Activated CD4-positive, CD25-positive, alpha-beta regulatory T cell treated with anti-CD3 and anti-CD28 coated beads, Interleukin-2, amount 50 U/mL, for 16 hours (primary cell): ENCODE data around the gene MAML1.

Experiments
- DNase-seq: peaks from one replicate; pipeline ENCODE4 v3.0.0-alpha.2; 2020; ENCODE audit warnings: low read depth, low spot score

Gene MAML1

DNA sequence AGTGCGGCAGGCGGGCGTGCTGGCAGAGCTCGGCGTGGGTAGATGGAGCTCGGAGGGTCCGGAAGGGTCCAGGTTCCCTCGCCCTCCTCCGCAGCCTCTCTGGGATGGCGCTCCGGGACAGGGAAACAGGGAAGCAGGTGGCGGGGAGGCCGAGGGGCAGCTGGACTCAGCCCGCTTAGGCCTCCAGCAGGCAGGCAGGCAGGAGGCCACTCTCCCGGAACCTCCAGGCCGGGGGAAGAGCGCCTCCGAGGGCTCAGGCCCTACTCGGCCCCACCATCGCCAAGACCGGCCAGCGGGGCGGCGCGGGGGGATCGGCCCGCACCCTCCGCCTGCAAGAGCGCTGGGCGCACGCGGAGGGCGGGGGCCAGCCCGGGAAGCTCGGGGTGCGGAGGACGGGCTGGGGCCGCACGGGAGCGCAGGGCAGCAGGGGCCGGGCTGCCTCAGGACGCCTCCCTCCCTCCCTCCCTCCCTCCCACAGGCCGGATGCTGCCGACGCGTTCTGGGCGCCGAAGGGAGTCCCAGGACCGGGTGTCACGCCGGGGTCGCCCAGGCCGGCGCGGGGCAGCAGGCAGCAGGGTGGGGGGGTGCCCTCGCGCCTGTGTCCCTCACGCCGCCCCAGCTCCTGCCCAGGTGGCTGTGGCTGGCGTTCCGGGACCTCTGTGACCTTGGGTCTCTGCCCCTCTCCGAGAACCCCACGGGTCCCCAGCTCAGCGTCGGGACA, 73.1 kb downstream of the MAML1 start:
- DNase-seq, result no peak

DNA sequence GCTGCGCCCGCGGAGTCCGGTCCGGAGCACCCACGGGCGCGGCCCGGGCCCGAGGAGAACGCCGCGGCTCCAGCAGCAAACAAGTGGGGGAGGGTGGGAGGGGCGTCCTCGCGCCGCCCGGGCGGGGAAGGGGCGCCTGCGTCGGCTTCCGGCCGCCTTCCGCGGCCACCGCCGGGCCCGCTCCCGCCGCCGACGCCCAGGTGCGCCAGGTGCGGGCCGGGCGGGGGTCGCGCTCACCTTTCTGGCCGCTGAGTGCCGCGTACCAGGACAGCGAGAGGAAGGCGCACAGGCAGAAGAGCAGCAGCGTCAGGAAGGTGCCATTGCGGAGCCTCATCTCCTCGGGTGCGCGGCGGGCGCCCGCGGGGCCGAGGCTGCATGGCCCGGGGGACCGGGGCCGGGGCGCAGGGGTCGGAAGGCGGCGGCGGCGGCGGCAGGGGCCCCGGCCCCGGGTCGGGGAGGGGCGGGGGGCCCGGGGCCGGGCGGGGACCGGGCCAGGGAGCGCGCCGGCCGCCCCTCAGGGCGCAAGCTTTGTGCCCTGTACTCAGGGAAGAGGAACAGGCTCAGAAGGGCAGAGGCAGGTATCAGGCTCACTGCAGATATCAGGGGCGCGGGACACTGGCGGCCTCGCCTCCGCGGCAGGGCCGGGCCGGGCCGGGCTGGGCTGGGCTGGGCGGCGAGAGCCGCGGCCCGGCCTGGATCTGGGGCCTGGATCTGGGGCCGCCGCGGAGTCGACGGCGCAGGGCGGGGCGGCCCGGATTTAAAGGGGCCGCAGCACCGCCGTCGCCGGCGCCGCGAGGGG, 73.8 kb downstream of the MAML1 start, which contains the start of gene MGAT4B:
MGAT4B (minus strand) TSS at position 617 of the 799 bp plus-strand sequence; CDS start at position 334, 283 bp downstream.
- no peak for DNase-seq

DNA sequence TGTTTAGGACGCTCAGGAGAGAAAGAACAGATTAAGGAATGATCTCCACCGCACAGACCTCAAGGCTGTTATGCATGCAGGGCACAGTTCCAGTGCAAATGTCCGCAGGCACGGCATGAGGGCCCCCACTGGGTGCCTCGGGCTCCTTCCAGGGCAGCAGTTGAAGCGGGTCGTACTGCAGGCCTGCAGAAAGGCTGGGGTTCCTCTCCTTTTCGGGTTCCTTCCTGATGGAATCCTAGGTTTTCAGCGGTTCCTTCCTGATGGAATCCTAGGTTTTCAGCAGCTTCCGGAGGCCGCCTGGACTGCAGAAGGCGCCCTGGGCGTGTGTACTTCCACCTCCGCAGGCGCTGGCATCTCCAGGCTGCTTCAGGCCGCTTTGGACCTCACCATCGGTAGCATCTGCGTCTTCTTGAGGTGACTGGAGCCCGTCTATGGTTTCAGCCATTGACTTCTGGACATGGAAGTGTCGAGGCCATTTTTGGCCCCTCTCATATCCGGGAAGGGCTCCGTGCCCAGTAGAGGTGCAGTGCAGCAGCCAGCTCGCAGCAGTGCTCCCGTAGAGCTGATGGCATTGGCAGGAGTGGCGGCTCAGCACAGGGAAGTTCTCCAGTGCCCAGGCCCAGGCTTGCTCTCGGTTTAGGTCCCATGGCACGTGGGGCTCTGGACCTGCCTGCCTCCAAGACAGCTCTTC, 79.7 kb downstream of the MAML1 start:
- DNase-seq, result no peak

DNA sequence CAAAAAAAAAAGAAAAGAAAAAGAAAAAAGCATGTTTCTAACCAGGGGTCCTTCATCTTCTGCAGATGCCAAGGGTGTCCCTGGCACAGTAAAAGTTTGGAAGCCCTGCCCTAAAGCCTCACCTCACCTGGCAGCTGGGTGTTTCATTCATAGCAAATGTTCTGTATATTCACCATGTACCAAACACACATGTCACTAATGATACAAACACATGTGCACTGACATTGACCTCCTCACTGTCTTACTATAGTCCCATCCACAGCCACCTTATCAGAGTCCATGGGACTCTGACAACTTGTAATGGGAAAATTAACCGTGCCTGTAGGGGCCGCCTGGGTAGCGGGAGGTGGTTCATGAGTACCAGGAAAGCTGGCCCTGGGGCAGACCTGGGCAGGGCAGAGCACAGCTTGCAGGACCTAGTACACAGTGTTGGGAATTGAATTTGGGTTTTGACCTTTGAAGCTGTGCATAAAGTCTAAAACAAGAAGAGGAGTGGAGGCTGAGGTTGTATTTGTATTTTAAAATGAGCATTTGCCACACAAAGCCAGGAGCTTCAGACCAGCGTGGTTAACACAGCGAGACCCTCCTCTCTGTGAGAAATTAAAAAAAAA, 80.5 kb downstream of the MAML1 start:
- DNase-seq, result no peak

DNA sequence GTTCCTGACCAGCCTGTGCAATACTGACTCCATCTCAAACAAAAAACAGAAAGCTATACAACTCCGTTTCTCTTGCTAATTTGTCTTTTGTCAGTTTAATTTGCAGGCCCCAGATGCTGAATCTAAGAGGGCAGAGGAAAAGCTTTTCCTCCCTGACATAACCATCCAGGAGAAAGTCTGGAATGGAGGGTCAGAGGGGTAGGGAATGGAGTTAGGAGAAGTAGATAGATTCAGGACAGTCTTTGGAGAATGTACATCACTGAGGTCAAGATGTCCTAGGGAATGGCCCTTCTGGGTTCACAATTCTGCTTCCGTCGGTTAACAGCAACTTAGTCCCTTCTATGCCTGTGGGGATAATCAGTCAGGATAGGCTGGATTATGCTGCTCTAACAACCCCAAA, 81.5 kb downstream of the MAML1 start:
- no peak for DNase-seq

DNA sequence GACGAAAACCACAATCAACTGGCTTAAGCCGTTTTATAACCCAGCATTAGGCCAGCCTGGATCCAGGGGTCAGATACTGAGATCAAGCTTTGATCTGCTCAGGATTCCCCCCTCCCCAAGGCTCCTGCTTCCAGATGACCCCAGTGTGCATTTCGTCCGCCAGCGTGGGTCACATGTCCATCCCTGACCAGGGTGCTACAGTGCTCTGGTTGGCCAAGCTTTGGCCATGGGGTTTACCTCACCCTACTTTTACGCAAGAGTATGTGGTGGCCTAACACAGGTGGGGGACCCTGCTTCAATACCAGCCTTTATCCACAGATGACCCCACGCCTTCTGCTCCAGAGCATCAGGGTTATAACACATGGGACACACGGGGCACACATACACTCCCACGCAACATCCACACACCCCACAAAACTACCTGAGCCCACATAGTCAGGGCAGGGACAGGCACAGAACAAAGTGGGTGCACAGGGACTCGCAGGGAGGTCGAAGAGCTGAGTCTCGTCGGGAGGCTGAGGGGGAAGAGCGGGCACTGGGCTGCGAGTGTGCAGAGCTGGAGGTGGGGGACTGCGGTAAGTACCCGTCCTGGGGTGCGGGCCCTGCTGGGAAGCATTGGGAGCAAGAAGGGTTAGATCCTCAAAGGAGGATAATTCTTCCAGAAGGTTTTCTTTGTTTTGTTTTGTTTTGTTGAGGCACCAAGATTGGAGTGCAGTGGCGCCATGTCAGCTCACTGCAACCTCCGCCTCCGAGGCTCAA, 83.0 kb downstream of the MAML1 start:
- no peak for DNase-seq

DNA sequence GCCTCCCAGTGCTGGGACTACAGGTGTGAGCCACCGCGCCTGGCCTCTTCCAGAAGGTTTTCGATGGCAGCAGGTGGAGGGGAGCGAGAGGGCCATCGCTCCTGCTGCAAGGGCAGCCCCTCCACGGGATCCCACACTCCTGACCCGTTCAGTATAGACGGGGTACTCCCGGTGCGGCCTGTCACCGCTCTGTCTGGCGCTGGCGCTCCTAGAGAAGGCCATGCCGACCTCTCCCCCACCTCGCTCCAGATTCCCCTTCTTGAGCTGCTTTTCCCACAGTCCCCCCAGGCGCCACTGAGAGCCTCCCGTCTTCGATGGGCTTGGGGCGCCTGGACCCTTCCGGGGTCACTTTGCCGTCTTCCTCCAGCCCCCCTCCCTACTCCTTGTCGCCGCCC, 83.8 kb downstream of the MAML1 start:
- no peak for DNase-seq

DNA sequence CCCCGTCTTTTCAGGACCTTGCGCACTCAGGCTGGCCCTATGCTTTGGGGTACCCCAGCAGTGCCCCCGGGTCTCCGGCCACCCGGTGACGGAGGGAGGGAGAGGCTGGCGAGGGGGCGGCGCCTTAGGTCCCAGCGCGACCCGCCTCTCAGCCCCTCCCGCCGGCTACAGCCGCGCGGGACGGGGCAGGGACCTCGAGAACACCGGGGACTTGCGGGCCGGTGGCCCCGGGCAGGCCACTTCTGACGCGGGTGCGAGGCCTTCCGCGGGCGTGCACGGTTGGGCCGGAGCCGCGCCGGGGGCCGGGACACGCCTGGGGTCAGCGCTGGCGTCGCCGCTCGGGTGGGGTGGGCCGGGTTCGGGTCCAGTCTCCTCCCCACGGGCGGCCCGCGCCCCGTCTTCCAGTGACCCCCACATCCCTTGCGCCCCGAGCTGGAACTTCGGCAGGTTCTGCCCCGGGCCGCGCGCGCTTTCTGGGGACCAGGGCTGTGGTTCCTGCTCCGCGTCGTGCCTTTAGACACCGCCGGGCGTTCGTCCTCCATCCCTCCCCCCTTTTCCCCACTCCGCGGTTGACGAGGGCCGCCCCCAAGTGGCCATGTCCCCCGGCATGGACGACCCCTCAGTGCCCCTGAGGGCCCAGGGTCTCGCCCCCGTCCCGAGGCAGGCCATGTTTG, 84.3 kb downstream of the MAML1 start:
- DNase-seq, result no peak

DNA sequence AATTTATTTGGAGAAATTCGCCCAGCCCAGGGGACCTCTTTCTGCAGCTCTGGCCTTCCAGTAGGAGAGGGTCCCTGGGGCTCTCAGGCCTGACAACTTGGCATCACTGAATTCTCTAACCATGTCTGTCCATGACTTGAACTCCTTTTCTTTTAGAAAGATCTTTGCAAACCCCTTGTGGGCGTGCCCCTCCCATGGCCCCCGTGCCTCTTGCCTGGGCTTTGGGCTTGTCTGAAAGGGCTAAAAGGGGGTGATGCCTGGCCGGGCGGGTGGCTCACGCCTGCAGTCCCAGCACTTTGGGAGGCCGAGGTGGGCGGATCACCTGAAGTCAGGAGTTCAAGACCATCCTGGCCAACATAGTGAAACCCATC, 84.8 kb downstream of the MAML1 start:
- DNase-seq, result no peak

DNA sequence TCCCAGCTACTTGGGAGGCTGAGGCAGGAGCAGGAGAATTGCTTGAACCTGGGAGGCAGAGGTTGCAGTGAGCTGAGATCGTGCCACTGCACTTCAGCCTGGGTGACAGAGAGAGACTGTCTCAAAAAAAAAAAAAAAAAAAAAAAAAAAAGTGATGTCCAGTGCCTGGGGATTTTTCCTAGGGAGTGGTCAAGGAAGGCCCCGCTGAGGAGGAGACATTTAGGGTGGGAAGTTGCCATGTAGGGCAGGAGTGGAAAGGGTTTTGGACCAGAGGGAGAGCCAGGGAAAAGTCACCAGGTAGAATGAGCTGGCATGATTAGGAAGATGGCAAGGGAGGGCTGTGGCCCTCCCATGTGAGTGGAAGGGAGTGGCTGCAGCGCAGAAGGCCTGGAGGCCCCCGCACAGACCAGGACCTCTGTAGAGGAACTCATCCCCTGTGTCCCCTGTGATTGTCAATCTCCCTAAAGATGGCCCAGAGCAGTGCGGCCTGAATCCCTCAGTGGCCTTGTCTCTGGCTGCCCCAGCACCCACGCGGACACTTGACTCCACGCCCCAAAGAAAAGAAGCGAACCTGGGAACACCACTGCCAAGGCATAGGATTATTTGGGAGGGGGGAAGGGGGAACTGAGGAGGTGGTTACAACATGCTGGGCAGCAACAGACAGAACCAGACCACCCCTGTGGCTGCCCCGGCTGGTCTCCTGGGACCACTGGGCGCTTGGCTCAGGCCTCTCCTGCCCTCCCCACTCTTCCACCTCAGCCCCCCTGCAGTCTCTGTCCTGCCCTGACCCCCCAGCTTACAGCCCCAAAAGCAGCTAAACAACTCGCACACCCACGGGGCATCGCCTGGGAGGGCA, 85.5 kb downstream of the MAML1 start:
- no peak for DNase-seq

DNA sequence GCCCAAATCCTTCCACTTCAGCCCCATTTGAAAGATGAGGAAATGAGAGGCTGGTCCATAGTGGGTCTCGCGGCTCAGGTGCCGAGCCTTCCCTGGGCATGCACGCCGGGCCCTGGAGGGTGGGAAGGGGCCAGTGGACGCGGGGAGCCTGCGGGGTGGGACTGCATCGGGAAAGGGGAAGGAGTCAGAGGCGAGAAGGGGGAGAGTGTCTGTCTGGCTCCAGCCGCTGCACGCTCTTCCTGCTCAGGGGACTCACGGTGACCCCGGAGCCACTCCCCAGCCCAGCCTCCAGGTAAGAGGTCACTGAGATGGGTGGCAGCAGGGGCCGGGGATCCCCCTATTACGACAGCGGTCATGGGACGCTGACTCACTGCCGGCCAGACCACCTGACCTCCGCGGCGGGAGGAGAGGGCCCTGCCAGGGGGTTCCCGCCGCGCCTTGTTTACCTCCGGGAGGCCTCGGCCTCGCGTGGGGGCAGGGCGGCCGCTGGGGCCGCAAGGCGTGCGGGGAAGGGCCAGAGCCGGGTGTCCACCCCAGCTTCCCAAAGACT, 86.2 kb downstream of the MAML1 start:
- peak; percentile 69 for DNase-seq

DNA sequence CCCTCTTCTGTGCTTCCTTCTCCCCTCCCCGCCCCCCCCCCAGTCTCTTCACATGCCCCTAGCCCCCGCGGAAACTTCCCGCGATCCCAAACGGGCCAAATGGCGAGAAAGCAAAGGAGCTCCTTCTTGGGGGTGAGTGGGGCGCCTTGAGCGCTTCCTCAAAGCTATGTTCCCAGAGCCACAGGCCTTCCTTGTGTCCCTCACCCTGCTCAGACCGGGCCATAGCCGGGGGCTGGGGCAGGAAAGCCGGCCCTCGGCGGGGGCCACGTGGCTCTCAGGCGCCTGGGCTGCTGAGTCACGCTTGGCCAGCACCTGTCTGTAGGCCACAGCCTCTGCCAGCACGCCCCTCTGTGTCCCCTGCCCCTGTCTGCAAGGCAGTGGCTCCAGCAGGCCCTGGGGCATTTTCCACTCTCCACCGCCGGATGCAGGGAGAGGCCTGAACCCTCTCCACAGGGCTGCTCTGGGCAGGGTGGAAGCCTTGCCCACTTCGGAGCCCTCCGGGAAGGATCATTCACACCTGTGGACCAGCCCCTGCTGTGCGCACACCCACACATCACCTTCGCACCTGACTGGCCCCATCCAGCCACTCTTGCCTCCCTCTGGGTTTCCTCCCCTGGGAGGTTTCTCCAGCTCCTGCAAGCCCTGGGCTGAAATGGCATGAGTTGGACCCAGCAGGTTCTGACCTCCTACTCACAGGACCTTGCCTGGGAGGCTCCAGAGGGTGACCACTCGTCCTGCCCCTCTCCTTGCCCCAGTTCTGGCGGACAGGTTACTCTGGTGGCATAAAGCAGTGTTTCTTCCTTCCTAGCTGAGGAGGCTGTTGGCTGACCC, 86.9 kb downstream of the MAML1 start:
- DNase-seq, result no peak

DNA sequence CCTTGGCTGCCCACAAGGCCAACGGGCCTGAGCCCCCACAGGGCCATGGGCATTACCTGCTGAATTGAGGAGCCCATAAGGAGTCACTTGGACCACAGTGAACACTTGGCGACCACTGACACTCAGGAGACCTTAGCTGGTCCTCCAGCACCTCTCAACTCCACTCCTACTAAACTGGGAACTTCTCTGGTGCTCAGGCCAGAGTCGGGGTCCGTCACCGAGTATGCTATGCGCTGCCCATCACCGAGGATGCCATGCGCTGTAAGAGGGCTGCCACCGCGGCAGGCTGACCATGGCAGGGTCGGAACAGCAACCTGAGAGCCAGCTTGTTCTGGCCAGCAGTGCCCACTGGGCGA, 87.5 kb downstream of the MAML1 start:
- DNase-seq, result no peak

DNA sequence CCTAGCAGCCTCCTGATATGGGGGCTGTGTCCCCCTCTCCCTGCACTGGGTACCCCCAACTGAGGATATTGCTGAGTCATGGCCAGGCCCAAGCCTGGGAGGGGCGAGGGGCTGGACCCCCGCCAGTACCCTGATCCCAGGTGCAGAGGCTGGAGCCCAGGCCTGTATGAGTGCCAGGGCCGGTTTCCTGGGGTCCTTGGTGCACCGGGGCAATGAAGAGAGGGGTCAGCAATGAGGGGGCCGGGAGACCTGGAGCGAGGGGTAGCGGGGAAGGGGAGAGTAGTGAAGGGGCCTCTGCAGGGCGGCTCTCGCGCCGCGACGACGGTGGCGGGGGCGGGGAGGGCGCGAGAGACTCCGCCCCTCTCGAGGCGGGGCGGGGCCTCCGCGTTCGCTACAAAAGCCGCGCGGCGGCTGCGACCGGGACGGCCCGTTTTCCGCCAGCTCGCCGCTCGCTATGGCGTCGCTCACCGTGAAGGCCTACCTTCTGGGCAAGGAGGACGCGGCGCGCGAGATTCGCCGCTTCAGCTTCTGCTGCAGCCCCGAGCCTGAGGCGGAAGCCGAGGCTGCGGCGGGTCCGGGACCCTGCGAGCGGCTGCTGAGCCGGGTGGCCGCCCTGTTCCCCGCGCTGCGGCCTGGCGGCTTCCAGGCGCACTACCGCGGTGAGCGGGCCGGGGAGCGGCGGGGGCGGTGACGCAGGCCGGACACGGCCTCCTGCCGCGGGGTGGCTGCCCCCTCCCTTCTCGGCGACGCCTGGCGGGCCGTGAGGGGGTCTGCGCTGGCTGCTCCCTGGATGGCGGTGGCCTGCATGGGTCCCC, 88.1 kb downstream of the MAML1 start, which contains the start of gene SQSTM1:
SQSTM1 (plus strand) TSS at position 423 of the 815 bp plus-strand sequence; CDS start at position 455, 32 bp downstream.
- DNase-seq, result peak; percentile 57

DNA sequence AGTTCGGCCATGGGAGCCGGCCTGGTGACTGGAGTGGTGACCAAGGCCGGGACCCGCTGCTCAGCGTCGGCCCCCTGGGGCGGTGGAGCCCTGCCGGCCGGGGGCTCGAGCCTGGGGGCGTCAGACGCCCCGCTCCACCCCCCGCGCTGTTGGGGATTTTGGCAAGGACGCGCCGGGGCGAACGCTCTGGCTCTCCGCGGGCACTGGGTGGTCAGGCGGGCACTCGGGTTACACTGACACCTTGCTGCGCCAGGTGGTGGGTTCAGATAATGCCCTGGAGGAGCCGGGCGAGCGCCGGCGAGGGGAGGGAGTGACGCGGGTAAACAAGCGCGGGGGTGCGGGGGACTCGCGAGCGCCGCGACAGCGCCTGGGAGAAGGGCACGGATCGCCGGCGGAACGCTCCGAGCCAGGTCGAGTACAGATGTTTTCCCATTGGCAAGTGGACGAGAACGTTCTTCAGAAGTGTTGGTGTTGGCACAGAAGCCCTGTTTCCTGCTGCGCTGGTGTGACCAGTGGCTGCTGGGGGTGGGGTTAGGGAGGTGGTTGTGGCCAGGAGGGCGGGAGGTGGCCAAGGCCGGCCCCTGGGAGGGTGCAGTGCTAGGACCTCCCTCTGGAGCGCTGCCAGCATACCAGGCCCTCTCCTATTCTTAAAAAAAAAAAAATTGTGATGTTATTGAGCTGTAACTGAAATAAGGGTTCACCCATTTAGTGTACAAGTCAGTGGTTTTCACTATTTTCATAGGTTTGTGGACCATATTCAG, 88.9 kb downstream of the MAML1 start:
- DNase-seq, result peak; percentile 62

DNA sequence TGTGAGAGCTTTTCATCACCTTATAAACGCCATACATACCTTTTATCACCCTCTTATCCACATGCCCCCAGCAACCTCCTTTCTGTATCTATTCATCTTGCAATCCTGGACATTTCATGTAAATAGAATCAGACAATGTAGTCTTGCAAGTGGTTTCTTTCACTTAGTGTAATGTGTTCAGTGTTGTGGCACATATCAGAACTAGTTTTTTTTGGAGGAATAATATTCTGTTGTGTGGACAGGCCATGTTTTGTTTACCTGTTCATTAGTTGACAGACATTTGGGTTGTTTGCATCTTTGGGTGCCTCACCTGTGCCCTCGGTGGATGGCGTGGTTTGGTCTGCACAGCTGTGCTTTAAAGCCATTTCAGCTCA, 89.4 kb downstream of the MAML1 start:
- no peak for DNase-seq

DNA sequence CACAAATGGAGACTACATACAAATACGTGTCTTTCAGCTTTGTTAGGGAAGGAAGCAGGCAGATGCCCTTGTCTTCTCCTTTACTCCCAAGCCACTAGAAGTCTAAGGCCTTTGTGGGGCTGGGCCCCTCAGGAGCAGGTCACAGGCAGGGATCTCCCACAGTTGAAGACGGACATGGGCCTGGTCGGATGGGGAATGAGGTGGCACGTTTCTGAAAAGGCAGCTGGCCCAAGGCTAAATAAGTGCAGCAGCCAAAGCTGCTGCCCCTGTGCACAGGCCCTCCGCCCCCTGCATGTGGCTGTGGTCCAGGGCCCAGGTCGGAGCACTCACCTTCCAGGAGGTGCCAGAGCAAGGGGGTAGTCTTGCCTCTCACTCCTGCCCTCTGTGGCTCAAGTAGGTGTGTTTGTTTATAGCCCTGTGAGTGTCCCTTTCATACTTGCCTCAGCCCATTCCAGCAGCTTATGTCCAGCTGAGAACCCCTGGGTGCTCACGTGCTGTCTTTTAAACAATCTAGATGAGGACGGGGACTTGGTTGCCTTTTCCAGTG, 89.9 kb downstream of the MAML1 start:
- DNase-seq, result no peak
